Stimulated activated CD4-positive, alpha-beta T cell treated with anti-CD3 and anti-CD28 coated beads, Interleukin-2, amount 100 ng/mL, for 24 hours (primary cell): ENCODE data around the gene PARP6.

Source experiments
- DNase-seq, 2 donors: peaks; one replicate each; pipeline ENCODE4 v3.0.0-alpha.2; 2020

PARP6 gene, protein sequence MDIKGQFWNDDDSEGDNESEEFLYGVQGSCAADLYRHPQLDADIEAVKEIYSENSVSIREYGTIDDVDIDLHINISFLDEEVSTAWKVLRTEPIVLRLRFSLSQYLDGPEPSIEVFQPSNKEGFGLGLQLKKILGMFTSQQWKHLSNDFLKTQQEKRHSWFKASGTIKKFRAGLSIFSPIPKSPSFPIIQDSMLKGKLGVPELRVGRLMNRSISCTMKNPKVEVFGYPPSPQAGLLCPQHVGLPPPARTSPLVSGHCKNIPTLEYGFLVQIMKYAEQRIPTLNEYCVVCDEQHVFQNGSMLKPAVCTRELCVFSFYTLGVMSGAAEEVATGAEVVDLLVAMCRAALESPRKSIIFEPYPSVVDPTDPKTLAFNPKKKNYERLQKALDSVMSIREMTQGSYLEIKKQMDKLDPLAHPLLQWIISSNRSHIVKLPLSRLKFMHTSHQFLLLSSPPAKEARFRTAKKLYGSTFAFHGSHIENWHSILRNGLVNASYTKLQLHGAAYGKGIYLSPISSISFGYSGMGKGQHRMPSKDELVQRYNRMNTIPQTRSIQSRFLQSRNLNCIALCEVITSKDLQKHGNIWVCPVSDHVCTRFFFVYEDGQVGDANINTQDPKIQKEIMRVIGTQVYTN

GRCh38 chr15:72272213-72272996 is at the start of gene PARP6:
Gene PARP6, minus strand, starts transcription at chr15:72272554. Its CDS starts 5,077 bp downstream, at chr15:72267477.
- peak; percentile 97 to 99 for DNase-seq

- peak; percentile 70 to 74 for DNase-seq
These were observed 47.8 kb upstream of the PARP6 start, which contains the start of gene CELF6 for GRCh38 chr15:72319985-72320671. Gene CELF6, minus strand, starts transcription at chr15:72320157. Its CDS starts 283 bp downstream, at chr15:72319874.

DNA sequence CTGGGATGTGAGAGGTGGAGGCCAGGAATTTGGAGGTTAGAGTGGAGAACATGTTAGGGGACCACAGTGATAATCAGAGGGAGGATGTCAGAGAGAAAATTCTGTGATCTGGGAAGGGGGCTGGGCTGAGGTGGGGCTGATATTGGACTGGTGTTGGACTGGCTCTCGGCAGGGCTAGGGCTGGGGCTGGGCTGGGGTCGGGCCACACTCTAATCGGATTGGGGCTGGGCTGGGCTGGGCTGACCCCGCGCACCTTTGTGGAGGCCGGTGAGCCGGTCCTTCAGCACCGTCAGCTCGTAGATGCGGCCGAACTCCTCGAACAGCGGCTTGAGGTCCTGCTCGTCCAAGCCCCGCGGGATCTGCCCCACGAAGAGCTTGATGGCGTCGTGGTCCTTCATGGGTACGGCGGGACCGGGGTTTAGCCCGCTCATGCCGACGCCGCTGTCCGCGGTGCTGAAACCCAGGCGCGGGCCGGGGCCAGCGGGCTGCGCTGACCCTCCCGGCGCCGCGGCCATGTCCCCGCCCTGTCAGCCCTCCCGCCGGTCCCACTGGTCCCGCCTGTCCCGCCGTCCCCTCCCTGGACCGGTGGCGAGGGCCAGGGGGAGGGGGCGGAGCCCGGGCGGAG is 47.1 kb upstream of the PARP6 start:
- peak; percentile 52 to 60 for DNase-seq

DNA sequence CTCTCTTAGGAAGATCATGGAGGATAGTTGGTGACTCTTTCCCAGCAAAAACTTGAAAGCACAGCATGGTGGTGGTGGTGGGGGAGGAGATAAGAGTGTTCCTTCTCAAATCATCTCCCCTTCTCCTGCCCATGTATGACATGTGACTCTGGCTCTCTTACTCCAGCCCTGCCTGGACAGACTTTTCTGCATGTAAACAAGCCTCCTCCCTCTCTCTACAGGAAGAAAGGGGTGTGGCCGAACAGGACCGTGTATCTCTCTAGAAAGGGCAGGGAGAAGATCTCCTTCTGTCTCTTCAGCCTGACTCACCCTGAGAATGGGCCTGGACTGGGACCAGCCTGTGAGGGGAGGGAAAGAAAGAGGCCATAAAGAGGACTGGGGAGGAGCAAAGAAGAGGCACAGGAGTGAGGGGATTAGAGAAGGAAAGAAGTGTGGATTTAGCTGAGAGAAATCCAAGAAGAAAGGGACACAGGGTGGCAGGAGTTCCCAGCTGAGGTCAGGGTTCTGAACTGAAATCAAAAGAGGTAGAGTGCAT is 46.1 kb upstream of the PARP6 start:
- no peak for DNase-seq

DNA sequence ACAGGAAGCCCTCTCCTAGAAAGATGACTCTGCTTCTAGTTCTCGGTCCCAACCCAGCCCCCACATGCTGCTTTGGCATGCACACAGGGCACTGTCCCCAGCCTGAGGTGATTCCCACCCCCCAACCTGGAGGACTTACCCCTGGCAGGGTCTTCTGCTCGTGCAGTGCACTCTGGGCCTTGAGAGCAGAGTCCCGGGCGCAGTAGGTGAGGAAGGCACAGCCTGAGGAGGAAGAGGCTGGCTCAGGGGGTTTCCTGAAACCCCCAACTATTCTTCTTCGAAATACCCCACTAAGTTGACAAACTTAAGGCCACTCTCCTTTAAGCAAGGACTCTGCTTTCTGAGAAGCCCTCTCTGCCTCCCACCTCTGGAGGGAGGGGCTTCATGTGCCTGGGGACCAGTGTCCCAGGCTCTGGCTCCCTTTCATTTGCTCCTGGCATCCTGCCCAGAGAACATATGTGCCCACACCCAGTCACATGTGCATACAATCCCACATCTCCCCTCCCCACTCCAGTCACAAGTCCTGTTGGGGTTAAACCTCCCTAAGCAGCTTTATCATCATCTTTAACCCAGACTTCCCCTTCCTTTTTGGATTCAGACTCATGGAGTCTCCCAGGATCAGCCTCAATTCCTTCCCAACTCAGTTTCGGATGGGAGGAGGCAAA is 43.5 kb upstream of the PARP6 start:
- no peak for DNase-seq

- DNase-seq, result no peak
These were observed 41.5 kb upstream of the PARP6 start for GRCh38 chr15:72313881-72314280.

DNA sequence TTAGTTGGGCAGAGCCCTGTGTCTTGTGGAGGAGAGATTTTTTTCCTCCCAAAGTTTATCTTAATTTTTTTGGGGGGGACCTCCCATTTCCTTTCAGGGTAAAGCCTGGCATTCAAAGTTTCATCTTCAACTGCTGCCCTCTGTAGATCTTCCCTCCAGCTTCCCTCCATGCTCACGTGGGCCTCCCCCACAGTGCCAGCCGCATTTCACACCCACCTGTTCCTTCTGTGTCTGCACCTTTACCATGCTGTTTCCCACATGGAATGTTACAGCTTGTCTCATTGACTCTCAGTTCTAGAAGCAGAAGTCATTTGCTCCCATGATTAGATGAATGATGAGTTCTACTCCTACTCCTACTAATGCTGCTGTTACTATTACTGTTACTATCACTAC is 41.1 kb upstream of the PARP6 start:
- DNase-seq, result no peak

DNA sequence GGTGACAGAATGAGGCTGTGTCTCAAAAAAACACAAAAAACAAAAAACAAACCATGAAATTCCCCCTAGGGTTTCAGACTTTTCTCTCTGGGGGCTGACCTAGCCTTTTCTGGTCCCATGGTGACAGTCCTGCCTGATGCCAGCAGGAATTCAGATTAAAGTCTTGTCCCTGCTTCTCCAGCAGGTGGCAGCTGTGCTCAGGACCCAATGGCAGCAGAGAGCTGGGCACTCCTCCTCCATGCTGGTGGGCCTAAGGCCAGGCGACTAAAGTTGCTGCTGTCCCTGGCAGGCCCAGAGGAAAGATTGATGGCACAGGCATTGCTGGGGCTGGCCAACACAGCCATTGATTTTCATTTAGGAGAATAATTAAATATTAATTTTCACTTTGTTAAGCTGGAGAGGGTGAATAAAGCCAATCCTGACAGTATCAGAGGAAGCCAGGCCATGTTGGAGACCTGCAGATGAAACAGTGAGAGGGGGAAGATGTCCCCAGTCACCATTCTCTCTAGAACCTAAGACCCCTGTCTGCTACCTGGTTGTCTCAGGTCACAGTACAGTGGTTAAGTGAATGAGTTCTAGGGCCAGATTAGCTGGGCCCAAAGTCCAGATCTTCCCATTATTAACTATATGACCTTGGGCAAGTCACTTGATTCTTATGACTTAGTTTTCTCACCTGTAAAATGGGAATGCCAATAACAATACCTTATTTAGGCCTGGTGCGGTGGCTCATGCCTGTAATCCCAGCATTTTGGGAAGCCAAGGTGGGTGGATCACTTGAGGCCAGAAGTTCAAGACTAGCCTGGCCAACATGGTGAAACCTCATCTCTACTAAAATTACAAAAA is 40.5 kb upstream of the PARP6 start:
- DNase-seq, result peak; percentile 65

- no peak for DNase-seq
These were observed 34.7 kb upstream of the PARP6 start for GRCh38 chr15:72307026-72307425.

DNA sequence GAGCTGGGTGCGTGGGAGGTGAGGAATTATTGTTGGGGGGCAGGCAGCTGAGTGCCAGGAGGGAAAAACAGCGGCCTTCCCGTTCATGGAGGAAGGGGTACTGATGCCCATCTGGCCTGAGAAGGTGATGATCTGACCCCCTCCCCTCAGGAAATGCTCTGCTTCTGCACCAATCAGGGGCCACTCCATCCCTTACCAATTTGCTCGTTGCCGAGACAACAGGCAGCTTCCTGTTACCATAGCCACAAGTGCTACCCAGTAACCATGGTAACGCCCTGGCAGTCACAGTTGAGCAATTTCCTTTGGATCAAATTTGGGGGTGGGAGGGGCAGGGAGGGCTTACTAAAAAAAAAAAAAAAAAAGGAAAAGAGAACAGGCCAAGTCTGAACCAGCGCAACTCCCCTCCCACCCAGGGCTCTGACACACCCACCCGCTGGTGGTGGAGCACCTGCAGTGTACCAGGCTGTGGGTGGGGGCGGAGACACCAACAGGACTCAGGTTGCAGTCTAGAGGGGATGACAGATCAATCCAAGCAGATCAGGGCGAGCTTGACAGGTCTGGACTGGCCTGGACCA is 33.9 kb upstream of the PARP6 start:
- peak; percentile 15 to 24 for DNase-seq

GRCh38 chr15:72304596-72304995 is 32.2 kb upstream of the PARP6 start:
- DNase-seq, result no peak

GRCh38 chr15:72302955-72303354 is 30.6 kb upstream of the PARP6 start:
- DNase-seq, result no peak

- DNase-seq, result no peak
These were observed 17.4 kb upstream of the PARP6 start for GRCh38 chr15:72289597-72290325.

- no peak for DNase-seq
These were observed 16.6 kb upstream of the PARP6 start for GRCh38 chr15:72288796-72289596.

GRCh38 chr15:72285927-72286516 is 13.7 kb upstream of the PARP6 start:
- peak; percentile 59 to 66 for DNase-seq

GRCh38 chr15:72285402-72285801 is 13.0 kb upstream of the PARP6 start:
- no peak for DNase-seq

DNA sequence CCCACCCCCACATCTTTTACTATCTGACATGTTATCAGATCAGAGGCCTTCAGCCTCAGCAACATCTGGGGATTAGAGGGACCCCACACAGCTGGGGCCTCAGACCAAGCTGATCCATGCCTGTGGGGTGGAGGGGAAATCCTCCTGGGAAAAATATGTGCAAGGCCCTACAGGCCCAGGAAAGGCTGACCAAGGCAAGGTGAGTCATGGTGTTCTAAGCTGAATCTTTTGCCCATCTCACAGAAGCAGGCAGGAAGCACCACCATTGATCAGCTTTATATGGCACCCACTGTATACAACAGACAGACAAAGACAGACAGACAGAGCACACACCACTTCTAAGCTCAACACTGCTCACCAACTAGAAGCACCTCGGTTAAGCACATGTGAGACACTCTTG is 12.4 kb upstream of the PARP6 start:
- no peak for DNase-seq

DNA sequence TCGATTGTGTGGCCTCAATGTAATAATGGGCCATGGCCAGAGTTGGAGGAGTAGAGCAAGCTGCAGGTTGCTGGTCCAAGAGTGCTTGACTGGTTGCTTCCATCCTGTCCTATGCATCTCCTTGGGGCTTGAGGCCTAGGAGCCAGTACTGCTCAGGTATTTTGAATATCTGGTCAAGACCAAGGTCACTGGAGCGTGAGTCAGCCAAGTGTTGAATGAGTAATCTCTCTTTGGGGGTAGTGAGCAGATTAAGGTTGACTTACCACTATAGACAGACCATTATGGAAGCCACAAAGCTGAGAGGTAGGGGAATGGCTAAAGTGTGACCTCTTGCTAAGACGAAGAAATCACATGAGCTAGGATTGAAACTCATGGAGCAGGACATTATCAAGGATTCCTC is 9.4 kb upstream of the PARP6 start:
- no peak for DNase-seq
